K562 (cell line): ENCODE results near the gene MEOX1. TPM values are rescaled to one million over a fixed set of nuclear protein-coding genes. Genes with fewer than 3 reads are reported as not detected.

Source experiments
- ATAC-seq: fragments of 200-7000 bp; cut with Tn5 transposase; 3 replicates; pipeline ENCODE4 v1.9.1; 2020; ENCODE audit warnings: moderate library complexity
- BruUV-seq: library from RNA; stranded (reverse); fragments of 400-500 nt; replicated peaks from 2 replicates; lab custom pipeline; 2021; lab: Mats Ljungman, UMichigan
- CTCF ChIA-PET: fragments of 300-600 bp; formaldehyde crosslinking; extraction: SDS; loops from one replicate; lab custom pipeline; 2021; ENCODE audit warnings: low intra/inter-chr PET ratio; lab: Yijun Ruan, JAX
- POLR2A ChIA-PET: fragments of 300-600, 350-650 bp; sonication (Branson Sonifier 250); formaldehyde crosslinking; extraction: SDS; loops from one replicate; lab custom pipeline; 2021; ENCODE audit warnings: antibody characterized with exemption, inconsistent platforms; lab: Yijun Ruan, JAX
- DNase-seq, 4 experiments: peaks; one replicate each; pipeline versions ENCODE4 v3.0.0 to v3.0.0-alpha.2; 2011 to 2018; ENCODE audit warnings: low spot score in 3 of 4, mixed read lengths in 3 of 4; ENCODE audit errors: extremely low read depth in 1 of 4
- FAIRE-seq: peaks from 2 replicates; lab custom pipeline; 2011; peaks lifted over from hg19 to GRCh38; lab: Jason Lieb, UNC
- H2AFZ ChIP-seq: 2 replicates; pipeline ENCODE4 v1.6.0; 2011; ENCODE audit warnings: low read depth, low read length, control low read depth, inconsistent platforms
- H3K27ac ChIP-seq: fragments of 200-600 bp; 3 replicates; pipeline ENCODE4 v1.8.0; 2011; ENCODE audit warnings: low read depth, mild to moderate bottlenecking, control low read depth, inconsistent platforms, low read length, moderate library complexity, mixed read lengths; ENCODE audit errors: extremely low read depth
- H3K27me3 ChIP-seq, 2 experiments: fragments of 300-600 bp in 1 of 2; 2 replicates in 1 of 2; 3 replicates in 1 of 2; pipeline versions ENCODE4 v1.6.0 to v1.8.0; 2011; ENCODE audit warnings: inconsistent platforms in 2 of 2, low read length in 2 of 2, mild to moderate bottlenecking in 1 of 2, mixed read lengths in 1 of 2, moderate library complexity in 1 of 2; ENCODE audit not compliant: control insufficient read depth in 2 of 2, insufficient read depth in 2 of 2
- H3K36me3 ChIP-seq: fragments of 300-600 bp; 3 replicates; pipeline ENCODE4 v1.8.0; 2011; ENCODE audit warnings: mild to moderate bottlenecking, low read length, inconsistent platforms; ENCODE audit not compliant: control insufficient read depth, insufficient read depth
- H3K4me1 ChIP-seq, 2 experiments: fragments of 200-600 bp in 1 of 2; replicated peaks in 1 of 2; 2 replicates in 1 of 2; 3 replicates in 1 of 2; pipeline versions ENCODE4 v1.5.1 to v1.8.0; 2011; ENCODE audit warnings: inconsistent platforms in 2 of 2, low read length in 2 of 2, mild to moderate bottlenecking in 1 of 2, mixed read lengths in 1 of 2, moderate library complexity in 1 of 2; ENCODE audit not compliant: control insufficient read depth in 2 of 2, insufficient read depth in 2 of 2
- H3K4me2 ChIP-seq: 2 replicates; pipeline ENCODE4 v1.6.1; 2011; ENCODE audit warnings: low read length, control low read depth, inconsistent platforms, mixed read lengths; ENCODE audit not compliant: insufficient read depth
- H3K4me3 ChIP-seq: fragments of 200-600 bp; sonication (generic), shearing (Covaris generic); 2 replicates; pipeline ENCODE4 v1.5.1; 2016; ENCODE audit warnings: control low read depth, inconsistent platforms
- H3K79me2 ChIP-seq: fragments of 200-600 bp; 3 replicates; pipeline ENCODE4 v1.8.0; 2011; ENCODE audit warnings: low read length, inconsistent platforms; ENCODE audit not compliant: control insufficient read depth, insufficient read depth
- H3K9ac ChIP-seq, 2 experiments: 2 replicates each; pipeline versions ENCODE4 v1.6.0 to v1.6.1; 2011; ENCODE audit warnings: low read depth in 2 of 2, low read length in 2 of 2, control low read depth in 1 of 2, inconsistent platforms in 1 of 2, mild to moderate bottlenecking in 1 of 2, mixed read lengths in 1 of 2; ENCODE audit not compliant: insufficient read depth in 1 of 2
- H3K9me1 ChIP-seq: one replicate; pipeline ENCODE4 v1.6.0; 2011; ENCODE audit warnings: inconsistent platforms, mild to moderate bottlenecking, low read length, moderate library complexity; ENCODE audit not compliant: control insufficient read depth, insufficient read depth
- H3K9me3 ChIP-seq: replicated peaks from 2 replicates; pipeline ENCODE4 v1.5.1; 2011; ENCODE audit warnings: low read depth, low read length, inconsistent platforms; ENCODE audit not compliant: control insufficient read depth, insufficient read depth
- H4K20me1 ChIP-seq: replicated peaks from 2 replicates; pipeline ENCODE4 v1.6.1; 2011; ENCODE audit warnings: low read length, inconsistent platforms, mixed read lengths; ENCODE audit not compliant: control insufficient read depth, insufficient read depth
- CCNT2 ChIP-seq: IDR thresholded peaks from 2 replicates; pipeline ENCODE4 v1.6.1; 2011; ENCODE audit warnings: borderline replicate concordance, low read depth, mild to moderate bottlenecking, moderate library complexity, mixed read lengths, low read length; ENCODE audit not compliant: insufficient read length; ENCODE audit errors: extremely low read depth
- CEBPG ChIP-seq, 3 experiments: fragments of 200-800 bp in 1 of 3; sonication (Bioruptor generic) in 1 of 3; sonication (generic) in 1 of 3; formaldehyde crosslinking in 1 of 3; IDR thresholded peaks in 2 of 3; conservative IDR thresholded peaks in 1 of 3; 2 replicates each; pipeline versions ENCODE4 v1.6.1 to v1.8.0; 2016 to 2022; ENCODE audit warnings: missing compliant biosample characterization in 2 of 3, missing genetic modification characterization in 2 of 3, mild to moderate bottlenecking in 1 of 3, missing genetic modification reagents in 1 of 3
- CREM ChIP-seq: IDR thresholded peaks from 2 replicates; pipeline ENCODE4 v1.6.1; 2014; ENCODE audit warnings: antibody characterized with exemption, low read depth
- HMGXB4 ChIP-seq: sonication (generic); formaldehyde crosslinking; IDR thresholded peaks from 2 replicates; pipeline ENCODE4 v1.8.1; 2023; ENCODE audit warnings: mild to moderate bottlenecking, missing genetic modification reagents
- MAFK ChIP-seq: IDR thresholded peaks from 2 replicates; pipeline ENCODE4 v1.6.1; 2011; ENCODE audit warnings: low read length, improper control_type of control experiment
- NCOA2 ChIP-seq, 2 experiments: fragments of 450-650 bp; IDR thresholded peaks; 2 replicates each; pipeline ENCODE4 v1.6.1; 2018; ENCODE audit warnings: mild to moderate bottlenecking in 2 of 2, moderate library complexity in 1 of 2; ENCODE audit not compliant: partially characterized antibody in 2 of 2
- NUFIP1 ChIP-seq: fragments of 450-650 bp; IDR thresholded peaks from 2 replicates; pipeline ENCODE4 v1.6.1; 2018; ENCODE audit not compliant: partially characterized antibody
- RFX7 ChIP-seq: fragments of 250-450 bp; sonication (Bioruptor Pico); IDR thresholded peaks from 2 replicates; pipeline ENCODE4 v1.5.1; 2021; ENCODE audit warnings: mild to moderate bottlenecking
- SNIP1 ChIP-seq: fragments of 450-650 bp; IDR thresholded peaks from 2 replicates; pipeline ENCODE4 v1.7.1; 2017; ENCODE audit warnings: low read depth, mild to moderate bottlenecking
- SREBF2 ChIP-seq: sonication (generic); formaldehyde crosslinking; IDR thresholded peaks from 2 replicates; pipeline ENCODE4 v1.4.0; 2020; ENCODE audit warnings: mild to moderate bottlenecking, missing genetic modification reagents
- ZBTB12 ChIP-seq: fragments of 250-450 bp; sonication (Bioruptor Pico); IDR thresholded peaks from 2 replicates; pipeline ENCODE4 v1.4.0; 2020
- ZNF511 ChIP-seq: sonication (generic); formaldehyde crosslinking; IDR thresholded peaks from 2 replicates; pipeline ENCODE4 v1.8.0; 2022; ENCODE audit warnings: mild to moderate bottlenecking, missing genetic modification reagents
- WGBS: fragments of 100-300 bp; shearing (Covaris generic); methylation state at CpG from one replicate; pipeline ENCODE4 v1.1.6; 2016; ENCODE audit warnings: low coverage, mixed read lengths; ENCODE audit not compliant: insufficient coverage; ENCODE audit errors: missing lambda C conversion rate; 5-methylcytosine and 5-hydroxymethylcytosine counted together
- in situ Hi-C: fragments of 300-500 bp; cut with MboI; formaldehyde crosslinking; loops from 4 replicates; pipeline ENCODE4 v1.15.0; 2018; ENCODE audit warnings: inconsistent platforms, mixed read lengths
- intact Hi-C: fragments of 100-400 bp; cut with micrococcal nuclease; formaldehyde crosslinking; loops from 2 replicates; pipeline ENCODE4 v1.14.2; 2022
- polyA plus RNA-seq, 8 experiments: library from polyadenylated mRNA; depleted of rRNA in 4 of 8; stranded (reverse) in 5 of 8; unstranded in 3 of 8; fragments of >200 nt; fragmentation: Nextera tagmentation in 2 of 8; fragmentation: Illumina TruSeq in 1 of 8; extraction: Ambion mirVana in 2 of 8; extraction: Trizol in 1 of 8; gene quantifications; 2 replicates each; pipeline versions ENCODE4 v1.2.1 to v1.2.3, GENCODE V29; 2011 to 2014; ENCODE audit warnings: inconsistent platforms in 1 of 8, missing spikeins in 1 of 8
- total RNA-seq, 7 experiments: library from RNA; depleted of rRNA in 6 of 7; stranded (reverse); fragments of >200 nt in 6 of 7; fragmentation: Illumina TruSeq in 2 of 7; extraction: Trizol in 2 of 7; gene quantifications; 2 replicates each; pipeline versions ENCODE4 v1.2.1 to v1.2.3, GENCODE V29; 2011 to 2021; ENCODE audit warnings: low replicate concordance in 1 of 7

The MEOX1 gene
- total and polyA plus RNA-seq, 9 of the 15 experiments (the other 6 are each of a cell fraction or from before 2014, with no cell fraction given), result not detected

GRCh38 chr17:43634591-43635125, 27.1 kb downstream of the MEOX1 start:
- 3% methylated on average over 13 of the region's 13 CpGs for WGBS
- no TSS peak for BruUV-seq
- Histone ChIP-seq H3K79me2 (no peaks in the 10 kb centered on the region), H3K9me1 (no peaks in the 10 kb centered on the region), H3K4me3 (no peak overlapping the region), H3K4me1 (no peaks in the 10 kb centered on the region), H3K36me3 (no peaks in the 10 kb centered on the region), H4K20me1 (no peaks in the 10 kb centered on the region; the same call in 1 of the 2 replicates), H2AFZ (no peak overlapping the region), H3K27ac (no peak overlapping the region), H3K4me2 (no peak overlapping the region), H3K9ac (no peak overlapping the region), H3K9me3 (no peaks in the 10 kb centered on the region; the same call in 1 of the 2 replicates), H3K27me3 (peaks cover 45 to 90% of the 10 kb centered on the region in 2 experiments)
- 0 out of 2 replicates have a peak, but pooled peaks have one; percentile 5 for TF ChIP-seq CREM
- TF ChIP-seq NUFIP1, result no peak
- ATAC-seq, result no peak
- FAIRE-seq, result no peak
- CTCF ChIA-PET, result no interaction called here
- in situ Hi-C loops (no loop called here), intact Hi-C loops (no loop called here)
- no peak for DNase-seq
- POLR2A ChIA-PET, result interaction anchor here (1.1 kb wide), 1 partner anchor 20 kb away, joined by 5 read pairs; no protein-coding TSS in a partner anchor

GRCh38 chr17:43632221-43632620, 29.5 kb downstream of the MEOX1 start:
- BruUV-seq, result no TSS peak
- no peaks in the 10 kb centered on the region; the same call in 1 of the 2 replicates for H3K9me3 ChIP-seq
- H3K27me3 ChIP-seq, result peaks cover 33 to 84% of the 10 kb centered on the region in 2 experiments
- H4K20me1 ChIP-seq, result no peaks in the 10 kb centered on the region; the same call in 1 of the 2 replicates
- H3K9me1 ChIP-seq, result no peaks in the 10 kb centered on the region
- in situ Hi-C loops (no loop called here), intact Hi-C loops (no loop called here)
- no peak overlapping the region for H3K4me3 ChIP-seq
- CTCF ChIA-PET, result no interaction called here
- no peak overlapping the region for H2AFZ ChIP-seq
- no peak overlapping the region for H3K9ac ChIP-seq
- DNase-seq (no peak), FAIRE-seq (no peak), ATAC-seq (no peak)
- H3K27ac ChIP-seq, result no peak overlapping the region
- no peaks in the 10 kb centered on the region for H3K36me3 ChIP-seq
- 0 out of 5 replicates have a peak, but pooled peaks cover 0 to 3% of the 10 kb centered on the region in 2 experiments for H3K4me1 ChIP-seq
- H3K79me2 ChIP-seq, result no peaks in the 10 kb centered on the region
- POLR2A ChIA-PET, result no interaction called here
- 0% methylated on average over 9 of the region's 10 CpGs for WGBS
- no peak overlapping the region for H3K4me2 ChIP-seq
- no peak for TF ChIP-seq ZNF511 (CRISPR knock-in tag)
- no peak for TF ChIP-seq HMGXB4 (CRISPR knock-in tag)
- TF ChIP-seq SREBF2 (CRISPR knock-in tag), result no peak
- no peak for TF ChIP-seq MAFK
- TF ChIP-seq CCNT2, result no peak
- TF ChIP-seq ZBTB12, result no peak
- no peak for TF ChIP-seq RFX7 (CRISPR knock-in tag)
- no peak for TF ChIP-seq CEBPG (CRISPR knock-in tag; IDR thresholded peaks at IDR 0.05)
- no peak for TF ChIP-seq CEBPG (tag; conservative IDR thresholded peaks at IDR 0.05 in 1 of 2, IDR thresholded peaks at IDR 0.05 in 1 of 2)
- no peak for TF ChIP-seq NCOA2 (IDR thresholded peaks at IDR 0.05; ENCODE audit: partially characterized antibody in 2 of 2)
- TF ChIP-seq SNIP1, result no peak
